Head of caudate nucleus (tissue), 42 donors: Measurements from ENCODE around the gene SLC15A5.
A peak's percentile ranks its signal among the peaks of the same experiment; 100 is the strongest.

Experiments used
- DNase-seq, 42 donors: peaks; one replicate each; pipeline versions ENCODE4 v3.0.0 to v3.0.0-alpha.2; 2020 to 2021; ENCODE audit warnings: mixed read lengths in 7 of 42
- intact Hi-C: fragments of 100-400 bp; cut with DNase I; formaldehyde crosslinking; loops from one replicate; pipeline ENCODE4 v1.15.0; 2022

SLC15A5 gene

DNA sequence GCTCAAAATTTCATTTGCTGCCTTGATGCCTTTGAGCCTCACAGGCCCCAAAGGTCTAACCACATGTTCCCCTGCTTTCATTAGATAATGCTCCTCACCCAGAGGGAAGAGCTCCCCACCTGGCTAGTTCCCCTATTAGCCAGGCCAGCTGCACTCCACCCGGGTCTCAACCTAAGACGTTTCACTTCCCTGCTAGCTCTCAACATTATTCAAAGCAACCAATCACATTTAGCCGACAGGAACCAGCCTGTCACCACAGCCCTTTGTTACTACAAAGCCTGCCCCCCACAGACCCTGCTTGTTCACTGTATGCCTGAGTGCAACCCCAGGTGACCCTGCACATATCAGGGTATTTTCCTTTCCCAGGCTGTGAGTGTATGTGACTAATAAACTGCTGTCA, 78.6 kb downstream of the SLC15A5 start:
- intact Hi-C loops = no loop called here
- no peak for DNase-seq

DNA sequence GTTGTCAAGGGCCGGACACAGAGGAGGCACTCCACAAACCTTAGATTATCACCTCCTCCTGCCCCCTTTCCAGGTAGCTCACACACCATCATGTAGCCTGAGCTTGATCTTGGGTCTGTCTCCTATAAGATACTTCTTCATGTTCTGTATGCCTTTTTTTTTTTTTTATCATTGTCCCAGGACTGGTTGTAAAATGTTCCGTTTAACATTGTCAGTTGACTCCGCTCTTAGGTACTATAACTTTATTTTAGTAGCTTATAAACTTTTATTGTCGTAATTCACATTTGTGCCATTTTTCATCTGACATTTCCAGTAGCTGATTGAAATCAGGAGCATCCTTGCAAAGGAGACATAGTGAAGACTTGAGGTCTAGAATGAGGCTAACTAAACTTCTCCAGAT, 79.9 kb downstream of the SLC15A5 start:
- intact Hi-C loops = no loop called here
- no peak for DNase-seq

DNA sequence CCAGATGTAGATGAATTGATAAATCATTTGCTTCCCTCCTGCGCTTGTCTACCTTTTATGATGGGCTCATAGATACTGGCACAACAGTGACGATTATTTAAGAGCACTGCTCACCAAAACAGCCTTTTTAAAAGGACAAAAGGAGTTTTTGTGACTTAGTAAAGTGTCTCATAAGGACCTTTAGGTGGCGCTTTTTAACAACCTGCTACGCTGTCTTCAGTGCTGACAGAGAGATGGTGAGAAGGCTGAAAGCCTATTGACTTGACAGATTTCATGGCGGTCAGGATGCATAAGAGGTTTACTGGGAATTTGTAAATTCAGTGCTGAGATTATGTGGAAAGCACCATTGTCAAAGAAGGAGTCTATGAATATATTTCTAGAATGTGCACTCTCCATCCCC, 87.6 kb downstream of the SLC15A5 start:
- intact Hi-C loops = no loop called here
- no peak for DNase-seq

DNA sequence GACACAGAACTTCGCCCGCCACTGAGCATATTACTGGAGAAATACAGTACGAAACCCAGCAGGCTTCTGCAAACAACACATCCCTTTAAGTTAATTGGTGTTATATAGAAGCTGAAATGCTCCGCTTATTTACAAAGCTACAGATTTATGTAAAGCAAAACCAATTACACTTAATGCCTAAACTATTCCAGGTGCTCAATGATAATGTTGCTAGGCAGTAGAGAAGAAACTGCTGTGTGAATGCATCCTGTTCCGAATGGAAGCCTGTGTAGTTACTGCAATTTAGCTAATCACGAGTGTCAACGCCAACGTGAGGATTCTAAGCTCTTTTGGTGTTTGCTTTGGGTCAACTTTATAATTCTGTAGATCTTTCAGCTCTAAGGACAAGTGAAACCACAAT, 89.8 kb downstream of the SLC15A5 start:
- intact Hi-C loops = no loop called here
- DNase-seq = no peak

DNA sequence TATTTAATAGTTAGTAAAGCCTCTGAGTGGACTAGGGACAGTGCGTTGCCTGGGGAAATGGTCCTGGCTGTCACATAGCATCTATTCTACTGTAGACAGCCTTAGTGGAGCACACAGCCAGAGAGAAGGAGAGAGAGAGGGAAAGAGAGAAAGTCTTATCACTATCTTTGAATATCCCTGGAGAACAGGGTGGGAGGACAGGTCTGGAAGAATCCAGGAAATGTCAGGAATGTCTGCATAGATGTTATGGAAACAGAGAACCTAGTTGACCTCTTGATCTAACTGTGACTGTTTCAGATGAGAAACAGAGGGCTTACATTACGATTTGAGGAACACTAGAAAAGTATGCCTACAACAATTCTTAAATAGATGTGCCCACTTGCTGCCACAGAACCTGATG, 92.8 kb downstream of the SLC15A5 start:
- DNase-seq = no peak

DNA sequence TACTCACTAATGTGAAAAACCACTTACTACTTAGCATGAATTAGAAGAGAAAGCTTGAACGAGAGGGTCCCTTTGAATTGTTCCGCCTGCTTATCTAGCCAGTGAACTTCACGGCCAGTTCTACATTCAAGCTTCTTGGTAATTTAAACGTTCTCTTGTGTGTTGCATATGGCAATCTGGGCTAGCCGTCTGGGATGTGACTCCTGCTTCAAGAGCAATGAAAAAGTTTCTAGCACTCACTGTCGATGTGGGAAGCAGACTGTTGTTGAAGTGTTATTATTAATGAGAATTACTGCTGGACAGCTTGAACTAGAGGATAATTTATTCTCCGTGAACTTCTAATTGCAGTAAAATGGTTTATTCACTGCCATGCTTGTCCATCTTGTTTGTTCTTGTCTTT, 93.9 kb downstream of the SLC15A5 start:
- intact Hi-C loops = no loop called here

More for the DNA sequence above, 92.8 kb downstream of the SLC15A5 start:
- intact Hi-C loops = no loop called here

DNA sequence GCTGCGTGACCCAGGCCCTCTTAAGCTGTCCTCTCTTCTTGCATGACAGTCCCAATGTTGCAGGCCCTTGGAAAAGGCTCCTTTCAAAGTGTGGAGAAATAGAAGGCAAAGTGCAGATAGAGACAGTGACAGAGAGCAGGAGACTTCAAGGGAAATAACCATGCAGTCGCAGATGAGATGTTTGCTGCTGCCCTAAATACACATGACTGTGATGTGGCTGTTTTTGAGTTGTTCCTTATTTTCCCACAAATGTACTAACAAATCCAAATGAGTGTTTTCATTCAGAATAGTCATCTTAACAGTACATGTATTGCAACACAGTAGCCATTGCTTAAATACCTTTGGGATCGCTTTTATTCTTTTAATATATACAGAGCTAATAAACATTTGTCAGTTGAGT, 101.6 kb downstream of the SLC15A5 start:
- intact Hi-C loops = no loop called here
- no peak for DNase-seq

More for the DNA sequence above, 93.9 kb downstream of the SLC15A5 start:
- no peak for DNase-seq

DNA sequence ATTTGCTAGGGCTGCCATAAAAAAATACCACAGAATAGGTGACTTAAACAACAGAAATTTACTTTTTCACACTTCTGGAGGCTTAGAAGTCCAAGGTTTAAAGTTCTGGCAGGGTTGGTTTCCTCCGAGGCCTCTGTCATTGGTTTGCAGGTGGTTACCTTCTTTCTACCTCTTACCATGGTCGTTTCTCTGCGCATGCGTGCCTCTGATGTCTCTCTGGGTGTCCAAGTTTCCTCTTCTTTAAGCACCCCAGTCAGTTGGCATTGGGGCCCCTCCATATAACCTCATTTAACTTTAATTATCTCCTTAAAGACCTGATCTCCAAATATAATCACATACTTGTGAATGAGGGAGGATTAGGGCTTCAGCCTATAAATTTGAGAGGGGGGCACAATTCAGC, 103.2 kb downstream of the SLC15A5 start:
- intact Hi-C loops = no loop called here
- DNase-seq = no peak

DNA sequence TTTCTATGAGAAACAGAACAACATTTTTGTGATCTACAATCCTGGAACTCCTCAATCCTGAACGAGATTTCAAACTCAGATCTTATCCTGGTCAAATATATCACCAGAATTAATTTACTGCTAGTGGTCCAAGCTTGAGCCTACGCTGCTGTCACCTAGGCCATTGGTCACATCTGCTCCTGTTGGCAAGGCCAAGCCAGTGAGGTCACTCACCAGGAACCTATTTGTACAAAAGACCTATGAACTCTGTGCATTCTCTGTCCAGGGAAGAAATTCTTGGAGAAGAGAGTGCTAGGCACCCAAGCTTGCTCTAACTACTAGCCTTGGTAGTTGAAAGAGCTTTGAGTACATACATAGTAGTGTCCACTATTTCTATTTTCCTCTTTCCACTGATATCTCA, 106.1 kb downstream of the SLC15A5 start:
- no peak for DNase-seq
- intact Hi-C loops = no loop called here

DNA sequence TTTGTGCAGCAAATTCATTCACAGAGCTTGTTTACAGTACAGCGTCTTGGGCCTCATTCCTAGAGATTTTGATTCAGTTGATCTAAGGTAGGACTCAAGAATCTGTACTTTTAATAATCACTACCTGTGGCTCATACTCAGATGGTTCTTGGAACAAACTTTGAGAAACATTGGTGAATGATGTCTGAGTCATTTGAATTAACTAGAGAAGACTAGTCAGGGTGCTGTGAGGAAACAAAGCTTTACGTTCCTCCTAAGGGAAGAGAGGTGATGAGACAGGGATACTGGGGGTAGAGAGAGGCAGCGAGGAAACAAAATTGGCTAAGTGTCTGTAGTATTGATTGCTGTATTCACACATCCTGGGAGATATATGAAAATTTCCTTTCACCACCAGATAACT, 109.4 kb downstream of the SLC15A5 start:
- intact Hi-C loops = no loop called here
- DNase-seq = no peak

DNA sequence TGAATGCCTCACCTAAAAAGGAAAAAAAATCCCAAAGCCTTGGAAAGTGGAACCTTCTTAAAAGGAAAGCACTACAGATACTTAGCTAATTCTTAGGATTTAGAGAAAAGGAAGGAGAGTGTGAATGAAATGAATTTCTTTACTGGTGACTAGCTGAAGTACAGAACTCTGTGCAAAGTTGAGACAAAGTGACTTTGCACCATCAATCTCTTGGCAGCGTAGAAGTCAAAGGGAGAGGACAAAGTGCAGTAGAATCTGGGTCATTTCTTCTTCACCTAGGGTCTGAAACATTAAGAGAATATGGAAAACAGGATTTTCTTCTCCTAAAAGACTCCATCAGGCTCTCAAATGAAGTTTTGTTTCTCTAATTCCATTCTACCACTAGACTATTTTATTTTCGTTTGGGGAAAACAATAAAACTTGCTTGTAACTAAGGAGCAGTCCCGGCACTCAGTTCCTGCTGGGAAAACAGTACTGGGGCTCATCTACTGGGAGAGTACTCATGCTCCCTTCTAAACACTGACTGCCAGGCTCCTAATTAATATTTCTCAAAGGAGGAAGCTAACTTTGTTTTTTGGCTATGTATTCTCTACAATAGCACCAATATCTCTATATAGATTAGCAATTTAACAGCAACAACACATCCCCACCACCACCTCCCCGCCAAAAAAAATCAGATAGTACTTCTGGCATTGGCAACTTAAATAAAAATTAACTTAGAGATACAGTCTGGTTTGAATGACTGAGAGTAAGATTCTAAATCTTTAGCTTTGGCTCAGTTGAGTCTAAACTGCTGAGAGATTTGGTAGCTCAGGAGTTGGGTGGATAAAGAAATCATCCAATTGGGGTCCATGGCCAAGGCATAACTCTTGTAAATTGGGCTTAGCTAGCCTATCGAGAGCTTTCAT, 110.7 kb downstream of the SLC15A5 start:
- intact Hi-C loops = no loop called here
- DNase-seq = peak in 4 of 42 donors; percentile 7 to 39 (median 10)

DNA sequence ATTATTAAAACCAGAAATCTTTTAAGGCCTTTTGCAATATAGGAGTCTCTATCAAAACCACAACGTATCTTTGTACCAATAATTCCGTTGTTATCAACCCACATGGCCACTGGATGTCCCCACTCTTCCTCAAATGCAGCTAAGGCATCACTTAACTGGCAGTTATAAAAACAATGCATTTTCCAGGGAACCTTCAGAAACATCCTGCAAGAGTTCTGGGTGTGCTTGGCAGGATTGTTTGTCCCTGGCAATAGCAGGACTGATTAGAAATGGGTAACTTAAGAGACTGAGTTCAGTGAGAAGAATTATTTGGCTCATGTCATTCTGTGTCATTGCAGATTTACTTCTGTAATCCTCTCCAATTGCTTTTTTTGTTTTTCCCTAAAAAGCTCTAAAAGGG, 112.0 kb downstream of the SLC15A5 start:
- intact Hi-C loops = no loop called here
- peak in 34 of 42 donors; percentile 6 to 69 (median 42) for DNase-seq

DNA sequence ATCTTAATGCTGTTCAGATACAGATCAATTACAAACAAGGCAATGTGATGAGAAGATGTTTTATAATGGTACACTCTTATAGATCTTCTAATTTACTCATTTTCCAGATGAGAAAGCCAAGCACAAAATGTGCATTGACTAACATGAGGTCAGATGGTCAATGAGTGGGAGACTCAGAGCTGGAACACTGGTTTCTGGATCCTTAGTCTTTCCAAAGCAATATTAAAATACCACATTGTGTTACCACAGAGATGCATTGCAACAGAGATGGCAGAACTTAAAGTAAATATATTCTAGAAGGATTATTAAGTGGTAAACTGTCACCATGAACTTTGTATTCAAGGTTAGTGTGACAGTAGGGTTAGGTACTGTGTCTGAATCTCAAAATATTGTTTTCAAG, 113.6 kb downstream of the SLC15A5 start:
- intact Hi-C loops = no loop called here
- no peak for DNase-seq

DNA sequence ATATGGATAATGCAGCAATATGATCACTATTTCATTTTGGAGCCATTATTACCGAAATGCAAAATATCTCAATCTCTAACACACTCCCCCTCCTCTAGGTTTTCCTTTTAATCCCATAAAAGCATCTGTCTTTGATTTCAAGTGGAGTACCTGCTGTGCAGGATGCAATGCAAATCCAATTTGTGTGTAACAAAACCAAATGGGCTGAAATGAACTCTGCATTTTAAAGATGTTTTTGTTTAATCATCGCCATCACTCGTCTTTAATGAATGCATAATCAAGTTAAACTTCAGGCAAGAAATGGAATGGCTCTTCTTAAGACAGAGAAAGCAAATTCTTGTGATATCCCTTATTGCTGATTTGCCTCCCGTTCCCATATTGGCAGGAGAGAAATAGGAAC, 114.3 kb downstream of the SLC15A5 start:
- intact Hi-C loops = no loop called here
- no peak for DNase-seq

DNA sequence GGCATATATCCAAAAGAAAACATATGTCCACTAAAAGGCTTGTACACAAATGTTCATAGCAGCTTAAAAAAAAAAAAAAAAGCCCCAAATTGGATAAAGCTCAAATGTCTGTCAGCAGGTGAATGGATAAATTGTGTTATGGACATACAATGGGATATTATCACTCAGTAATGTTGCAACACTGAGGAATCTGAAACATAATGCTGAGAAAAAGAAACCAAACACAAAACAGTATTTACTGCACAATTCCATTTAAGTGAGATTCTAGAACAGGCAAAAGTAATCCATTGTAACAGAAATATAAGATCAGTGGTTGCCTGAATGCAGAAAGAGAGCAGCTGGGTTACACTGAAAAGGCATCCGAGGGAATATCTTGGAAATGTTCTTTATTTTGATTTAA, 117.9 kb downstream of the SLC15A5 start:
- DNase-seq = no peak
- intact Hi-C loops = no loop called here

DNA sequence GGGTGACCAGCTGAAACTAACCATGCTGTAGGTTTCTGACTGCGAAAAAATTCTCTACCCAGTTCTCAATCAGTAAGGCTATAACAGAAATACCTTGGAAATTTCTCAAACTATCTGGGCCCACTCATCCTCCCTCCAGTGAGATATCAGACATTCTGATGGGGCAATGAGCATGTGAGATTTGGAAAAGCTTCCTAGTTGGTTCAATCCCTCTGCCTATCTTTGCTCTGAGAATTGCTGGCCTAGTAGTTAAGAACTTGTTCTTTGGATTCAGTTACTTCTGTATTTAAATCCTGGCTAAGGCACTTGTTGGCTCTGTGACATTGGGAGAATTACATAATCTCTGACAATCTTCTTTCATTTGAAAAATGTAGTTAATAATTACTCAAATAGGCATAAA, 119.4 kb downstream of the SLC15A5 start:
- no peak for DNase-seq
- intact Hi-C loops = no loop called here

DNA sequence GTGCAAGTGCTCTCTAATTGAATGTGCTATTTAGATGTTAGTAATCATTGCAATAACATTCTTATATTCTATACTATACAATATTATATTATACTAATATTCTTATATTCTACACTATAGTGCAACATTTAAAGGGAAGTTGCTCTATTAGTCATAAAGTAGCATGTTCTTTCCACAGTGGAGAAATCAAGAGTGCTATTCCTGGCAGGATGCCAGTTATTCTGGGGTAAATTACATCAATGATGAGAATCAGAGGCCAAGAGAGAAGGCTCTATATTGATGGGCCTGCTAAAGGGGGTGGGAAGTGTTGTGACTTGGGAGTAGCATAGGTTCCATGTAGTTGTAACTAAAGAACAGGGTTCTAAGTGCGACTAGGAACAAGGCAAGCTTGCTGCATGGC, 121.5 kb downstream of the SLC15A5 start:
- no peak for DNase-seq
- intact Hi-C loops = no loop called here

DNA sequence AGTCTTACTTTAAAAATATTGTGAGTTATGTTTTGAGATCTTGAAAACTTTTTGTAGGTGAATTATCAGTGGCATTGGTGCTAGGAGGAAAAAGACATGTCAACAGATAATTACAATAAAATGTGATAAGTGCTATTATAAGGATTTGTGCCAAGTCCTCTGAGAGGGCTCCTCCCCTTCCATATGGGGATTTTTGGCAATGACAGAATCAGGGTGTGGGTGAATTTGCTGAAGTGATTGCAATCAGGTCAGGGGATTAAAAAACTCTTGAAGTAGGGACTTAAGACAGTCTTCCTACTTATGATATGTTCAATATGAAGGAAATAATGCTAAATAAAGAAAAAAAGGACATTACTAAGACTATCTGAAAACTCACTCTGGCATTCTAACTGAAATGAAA, 122.5 kb downstream of the SLC15A5 start:
- intact Hi-C loops = no loop called here
- no peak for DNase-seq

DNA sequence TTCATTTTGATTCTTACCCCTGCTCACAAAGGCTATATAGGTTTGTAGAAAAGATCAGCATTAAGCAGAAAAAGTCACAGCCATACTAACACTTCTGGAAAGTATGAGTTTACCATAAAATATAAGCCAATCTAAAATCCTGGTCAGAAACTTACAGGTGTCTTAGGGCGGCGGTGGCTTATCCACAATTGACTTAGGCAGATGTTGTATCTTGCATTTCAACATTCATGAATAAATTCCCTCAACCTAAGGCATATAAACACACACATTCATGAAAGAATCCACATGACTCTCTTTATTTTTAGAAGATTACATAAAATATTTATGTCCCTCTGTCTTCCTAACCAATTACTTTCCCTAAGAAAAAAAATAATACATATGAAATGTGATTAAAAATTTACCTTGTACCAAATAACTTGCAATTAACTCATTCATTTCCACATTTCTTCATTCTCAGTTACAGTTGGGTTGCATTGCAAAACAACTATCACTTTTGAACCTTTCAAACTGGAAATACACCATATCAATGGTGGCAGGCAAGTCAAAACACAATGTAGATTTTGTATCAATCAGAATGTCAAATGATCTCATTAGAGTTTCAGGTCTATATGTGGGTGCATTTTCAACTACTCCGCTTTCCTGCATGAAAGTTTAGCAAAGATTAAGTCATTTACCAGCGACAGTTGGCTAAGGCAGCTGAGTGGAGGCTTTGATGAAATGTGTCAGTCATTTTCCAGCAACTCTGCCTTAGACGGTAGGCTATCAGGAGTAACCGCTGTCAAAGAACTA, 124.4 kb downstream of the SLC15A5 start:
- DNase-seq = peak in 3 of 42 donors; percentile 14 to 33 (median 16)
- intact Hi-C loops = no loop called here

DNA sequence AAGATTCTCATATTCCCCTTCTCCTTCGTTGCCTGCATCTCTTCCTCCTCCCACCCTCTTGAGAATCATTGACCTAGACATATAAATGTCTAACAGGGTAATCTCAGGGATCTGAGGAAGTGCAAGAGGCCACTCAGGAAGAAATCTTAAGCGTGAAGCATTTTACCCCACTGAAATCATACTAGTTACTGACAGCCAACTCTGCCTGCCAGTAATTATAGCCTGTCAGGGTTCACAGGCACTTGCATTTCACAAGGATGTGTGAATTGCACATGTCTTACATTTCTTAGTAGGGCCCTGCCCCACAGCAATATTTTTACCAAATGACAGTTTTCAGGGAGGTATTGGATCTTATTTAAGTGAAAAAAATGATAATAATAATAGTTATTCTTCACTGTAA, 127.2 kb downstream of the SLC15A5 start:
- intact Hi-C loops = no loop called here
- DNase-seq = peak in 3 of 42 donors; percentile 3 to 22 (median 8)
